Fibroblast of skin of right biceps (primary cell): ENCODE data around the gene PLCH2.

Experiments used
- DNase-seq: peaks from one replicate; pipeline ENCODE4 v3.0.0-alpha.2; 2013

Gene PLCH2

GRCh38 chr1:2460996-2461751 is 14.9 kb upstream of the PLCH2 start:
- DNase-seq: no peak

- no peak for DNase-seq
Observed at GRCh38 chr1:2462819-2463218, 13.3 kb upstream of the PLCH2 start.

GRCh38 chr1:2463396-2463795 is 12.7 kb upstream of the PLCH2 start:
- DNase-seq: no peak

- DNase-seq: no peak
Observed at GRCh38 chr1:2465371-2466269, 10.5 kb upstream of the PLCH2 start.

GRCh38 chr1:2466270-2466665 is 9.8 kb upstream of the PLCH2 start:
- DNase-seq: no peak

GRCh38 chr1:2466958-2467554 is 9.0 kb upstream of the PLCH2 start:
- DNase-seq: no peak

GRCh38 chr1:2468041-2468472 is 8.0 kb upstream of the PLCH2 start:
- peak; percentile 37 for DNase-seq

- no peak for DNase-seq
Observed at GRCh38 chr1:2468540-2468939, 7.5 kb upstream of the PLCH2 start.

GRCh38 chr1:2469103-2469940 is 6.8 kb upstream of the PLCH2 start:
- no peak for DNase-seq

GRCh38 chr1:2470290-2471158 is 5.6 kb upstream of the PLCH2 start:
- no peak for DNase-seq

- DNase-seq: no peak
Observed at GRCh38 chr1:2471159-2471471, 5.0 kb upstream of the PLCH2 start.

GRCh38 chr1:2471587-2472001 is 4.5 kb upstream of the PLCH2 start:
- no peak for DNase-seq

- no peak for DNase-seq
Observed at GRCh38 chr1:2472109-2472508, 4.0 kb upstream of the PLCH2 start.

- no peak for DNase-seq
Observed at GRCh38 chr1:2472561-2473177, 3.4 kb upstream of the PLCH2 start.

- no peak for DNase-seq
Observed at GRCh38 chr1:2473198-2473597, 2.9 kb upstream of the PLCH2 start.

GRCh38 chr1:2474104-2474844 is 1.8 kb upstream of the PLCH2 start:
- DNase-seq: no peak

GRCh38 chr1:2474933-2475371 is 1.1 kb upstream of the PLCH2 start:
- no peak for DNase-seq

- DNase-seq: no peak
Observed at GRCh38 chr1:2475571-2475970, 518 bp upstream of the PLCH2 start.

- no peak for DNase-seq
Observed at GRCh38 chr1:2477309-2477708, 1.2 kb downstream of the PLCH2 start.

- DNase-seq: no peak
Observed at GRCh38 chr1:2477791-2478499, 1.9 kb downstream of the PLCH2 start.
